HepG2 (cell line): ENCODE results near the gene IL1RAPL1. TPM values are rescaled to one million over a fixed set of nuclear protein-coding genes. Genes with fewer than 3 reads are reported as not detected.

Experiments used
- ATAC-seq: fragments of 200-7000 bp; cut with Tn5 transposase; 3 replicates; pipeline ENCODE4 v1.9.1; 2020; ENCODE audit warnings: mild to moderate bottlenecking, moderate library complexity
- BruUV-seq: library from RNA; stranded (reverse); fragments of 400-500 nt; replicated peaks from 2 replicates; lab custom pipeline; 2021; lab: Mats Ljungman, UMichigan
- CTCF ChIA-PET: fragments of 300-600 bp; formaldehyde crosslinking; extraction: SDS; loops from one replicate; lab custom pipeline; 2021; ENCODE audit warnings: low total read pairs, inconsistent platforms, low intra/inter-chr PET ratio; lab: Yijun Ruan, JAX
- POLR2A ChIA-PET: fragments of 350-600 bp; sonication (Branson Sonifier 250); formaldehyde crosslinking; loops from one replicate; lab custom pipeline; 2020; ENCODE audit warnings: antibody characterized with exemption, inconsistent platforms; lab: Yijun Ruan, JAX
- DNase-seq: peaks from one replicate; pipeline ENCODE4 v3.0.0-alpha.2; 2015; ENCODE audit warnings: low spot score
- FAIRE-seq: peaks from 3 replicates; lab custom pipeline; 2011; peaks lifted over from hg19 to GRCh38; lab: Jason Lieb, UNC
- H2AFZ ChIP-seq: one replicate; pipeline ENCODE4 v1.6.1; 2011; ENCODE audit warnings: low read length, inconsistent platforms
- H3K27ac ChIP-seq: fragments of 300-600 bp; 3 replicates; pipeline ENCODE4 v1.8.0; 2011; ENCODE audit warnings: mixed run types, mild to moderate bottlenecking, mixed read lengths, low read length, inconsistent platforms; ENCODE audit not compliant: insufficient read depth; ENCODE audit errors: extremely low read length
- H3K27me3 ChIP-seq, 2 experiments: fragments of 200-600 bp in 1 of 2; 2 replicates in 1 of 2; 3 replicates in 1 of 2; pipeline versions ENCODE4 v1.6.0 to v1.8.0; 2011; ENCODE audit warnings: low read length in 2 of 2, mild to moderate bottlenecking in 2 of 2, moderate library complexity in 2 of 2, inconsistent platforms in 1 of 2; ENCODE audit not compliant: insufficient read depth in 2 of 2, control insufficient read depth in 1 of 2
- H3K36me3 ChIP-seq, 2 experiments: fragments of 200-600 bp in 1 of 2; replicated peaks in 1 of 2; 2 replicates in 1 of 2; 3 replicates in 1 of 2; pipeline versions ENCODE4 v1.5.1 to v1.8.0; 2011; ENCODE audit warnings: low read length in 2 of 2, inconsistent platforms in 1 of 2; ENCODE audit not compliant: insufficient read depth in 2 of 2, control insufficient read depth in 1 of 2
- H3K4me1 ChIP-seq: 2 replicates; pipeline ENCODE4 v1.5.1; 2012; ENCODE audit warnings: low read length, inconsistent platforms; ENCODE audit not compliant: insufficient read depth
- H3K4me2 ChIP-seq: 2 replicates; pipeline ENCODE4 v1.6.0; 2011; ENCODE audit warnings: low read depth, low read length, inconsistent platforms
- H3K4me3 ChIP-seq, 3 experiments: fragments of 200-600 bp in 1 of 3; sonication (generic), shearing (Covaris generic) in 1 of 3; replicated peaks in 1 of 3; 2 replicates each; pipeline ENCODE4 v1.5.1; 2011 to 2016; ENCODE audit warnings: low read length in 3 of 3, inconsistent platforms in 2 of 3, low read depth in 2 of 3, mild to moderate bottlenecking in 2 of 3, control low read depth in 1 of 3, mixed read lengths in 1 of 3; ENCODE audit not compliant: insufficient read depth in 1 of 3
- H3K79me2 ChIP-seq: one replicate; pipeline ENCODE4 v1.6.1; 2011; ENCODE audit warnings: low read length, inconsistent platforms; ENCODE audit not compliant: insufficient read depth
- H3K9ac ChIP-seq: 2 replicates; pipeline ENCODE4 v1.6.0; 2011; ENCODE audit warnings: mild to moderate bottlenecking, low read depth, low read length, inconsistent platforms; ENCODE audit not compliant: insufficient read depth
- H3K9me3 ChIP-seq: 2 replicates; pipeline ENCODE4 v1.5.1; 2012; ENCODE audit warnings: mild to moderate bottlenecking, low read length
- H4K20me1 ChIP-seq: 2 replicates; pipeline ENCODE4 v1.6.0; 2011; ENCODE audit warnings: inconsistent platforms, mild to moderate bottlenecking, low read length, moderate library complexity; ENCODE audit not compliant: insufficient read depth
- MAFF ChIP-seq: IDR thresholded peaks from 2 replicates; pipeline ENCODE4 v1.6.1; 2011; ENCODE audit warnings: low read depth, low read length, improper control_type of control experiment
- MAFK ChIP-seq, 2 experiments: IDR thresholded peaks in 1 of 2; conservative IDR thresholded peaks in 1 of 2; 2 replicates each; pipeline ENCODE4 v1.6.1; 2011; ENCODE audit warnings: improper control_type of control experiment in 2 of 2, low read length in 2 of 2
- ZFP41 ChIP-seq: sonication (generic); formaldehyde crosslinking; IDR thresholded peaks from 2 replicates; pipeline ENCODE4 v1.4.0; 2020; ENCODE audit warnings: mild to moderate bottlenecking, missing genetic modification reagents, borderline replicate concordance
- ZNF446 ChIP-seq: sonication (generic); formaldehyde crosslinking; IDR thresholded peaks from 2 replicates; pipeline ENCODE4 v1.5.0; 2020; ENCODE audit warnings: mild to moderate bottlenecking, missing genetic modification reagents
- WGBS: methylation state at CpG from one replicate; pipeline ENCODE4 v1.1.6; 2017; ENCODE audit warnings: low lambda C conversion rate; 5-methylcytosine and 5-hydroxymethylcytosine counted together
- in situ Hi-C: cut with HindIII; loops from 2 replicates; pipeline ENCODE4 v1.10.0; 2017; ENCODE audit warnings: low pct_unique_long_range_greater_than_20kb; ENCODE audit not compliant: extremely low pct_ligation_motif_present
- intact Hi-C: fragments of 100-400 bp; cut with micrococcal nuclease; formaldehyde crosslinking; loops from one replicate; pipeline ENCODE4 v1.10.0; 2022; ENCODE audit not compliant: unreplicated experiment
- polyA plus RNA-seq, 8 experiments: library from polyadenylated mRNA; depleted of rRNA in 3 of 8; stranded (reverse) in 7 of 8; unstranded in 1 of 8; fragments of >200 nt; fragmentation: Illumina TruSeq in 4 of 8; extraction: Trizol in 4 of 8; gene quantifications; 2 replicates each; pipeline versions ENCODE4 v1.2.1 to v1.2.3, GENCODE V29; 2011 to 2016; ENCODE audit warnings: low read depth in 4 of 8, missing spikeins in 1 of 8, mixed read lengths in 1 of 8; ENCODE audit not compliant: insufficient read depth in 1 of 8
- total RNA-seq, 5 experiments: library from RNA; depleted of rRNA; stranded (reverse); fragments of >200 nt; fragmentation: Illumina TruSeq; extraction: Trizol; gene quantifications; 2 replicates each; pipeline ENCODE4 v1.2.3, GENCODE V29; 2016; ENCODE audit warnings: low read depth in 1 of 5
- TF ChIP-seq, protein P1 (sequence below): sonication (generic); formaldehyde crosslinking; IDR thresholded peaks from 2 replicates; pipeline ENCODE4 v1.5.1; 2020; ENCODE audit warnings: missing genetic modification reagents, mild to moderate bottlenecking, borderline replicate concordance
- TF ChIP-seq, protein P2 (sequence below): sonication (generic); formaldehyde crosslinking; IDR thresholded peaks from 2 replicates; pipeline ENCODE4 v1.5.1; 2020; ENCODE audit warnings: missing genetic modification reagents, mild to moderate bottlenecking, borderline replicate concordance
- TF ChIP-seq, protein P3 (sequence below): sonication (generic); formaldehyde crosslinking; IDR thresholded peaks from 2 replicates; pipeline ENCODE4 v1.8.1; 2022; ENCODE audit warnings: low read depth, mild to moderate bottlenecking, missing genetic modification reagents

The IL1RAPL1 gene
- total and polyA plus RNA-seq, 2 of the 13 experiments (the other 11 are each of a cell fraction or from before 2014, with no cell fraction given) = 0.04 TPM; not detected in 1

DNA sequence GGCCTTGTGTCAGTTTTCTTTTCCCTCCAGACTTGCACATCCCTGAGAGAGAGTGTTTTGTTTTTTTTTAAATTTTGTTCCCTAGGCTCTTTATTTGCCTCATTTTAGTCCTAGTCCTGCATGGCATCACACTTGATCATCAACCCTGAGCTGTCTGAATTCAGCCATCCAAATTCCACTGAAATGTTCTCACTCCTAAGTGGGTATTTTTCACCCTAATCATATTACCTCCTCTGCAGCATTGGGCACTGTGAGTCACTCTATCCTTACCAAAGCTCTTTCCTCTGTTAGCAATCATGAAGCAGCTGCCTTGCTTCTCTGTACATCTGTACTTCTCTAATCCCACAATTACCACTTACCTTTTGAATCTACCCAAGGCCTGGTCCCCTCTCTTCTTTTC, 1271.5 kb downstream of the IL1RAPL1 start (continued):
- TF ChIP-seq, protein P1, sequence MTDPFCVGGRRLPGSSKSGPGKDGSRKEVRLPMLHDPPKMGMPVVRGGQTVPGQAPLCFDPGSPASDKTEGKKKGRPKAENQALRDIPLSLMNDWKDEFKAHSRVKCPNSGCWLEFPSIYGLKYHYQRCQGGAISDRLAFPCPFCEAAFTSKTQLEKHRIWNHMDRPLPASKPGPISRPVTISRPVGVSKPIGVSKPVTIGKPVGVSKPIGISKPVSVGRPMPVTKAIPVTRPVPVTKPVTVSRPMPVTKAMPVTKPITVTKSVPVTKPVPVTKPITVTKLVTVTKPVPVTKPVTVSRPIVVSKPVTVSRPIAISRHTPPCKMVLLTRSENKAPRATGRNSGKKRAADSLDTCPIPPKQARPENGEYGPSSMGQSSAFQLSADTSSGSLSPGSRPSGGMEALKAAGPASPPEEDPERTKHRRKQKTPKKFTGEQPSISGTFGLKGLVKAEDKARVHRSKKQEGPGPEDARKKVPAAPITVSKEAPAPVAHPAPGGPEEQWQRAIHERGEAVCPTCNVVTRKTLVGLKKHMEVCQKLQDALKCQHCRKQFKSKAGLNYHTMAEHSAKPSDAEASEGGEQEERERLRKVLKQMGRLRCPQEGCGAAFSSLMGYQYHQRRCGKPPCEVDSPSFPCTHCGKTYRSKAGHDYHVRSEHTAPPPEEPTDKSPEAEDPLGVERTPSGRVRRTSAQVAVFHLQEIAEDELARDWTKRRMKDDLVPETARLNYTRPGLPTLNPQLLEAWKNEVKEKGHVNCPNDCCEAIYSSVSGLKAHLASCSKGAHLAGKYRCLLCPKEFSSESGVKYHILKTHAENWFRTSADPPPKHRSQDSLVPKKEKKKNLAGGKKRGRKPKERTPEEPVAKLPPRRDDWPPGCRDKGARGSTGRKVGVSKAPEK (CRISPR knock-in tag) = no peak
- TF ChIP-seq ZNF446 (CRISPR knock-in tag) (no peak), ZFP41 (CRISPR knock-in tag) (no peak)
- TF ChIP-seq, protein P2, sequence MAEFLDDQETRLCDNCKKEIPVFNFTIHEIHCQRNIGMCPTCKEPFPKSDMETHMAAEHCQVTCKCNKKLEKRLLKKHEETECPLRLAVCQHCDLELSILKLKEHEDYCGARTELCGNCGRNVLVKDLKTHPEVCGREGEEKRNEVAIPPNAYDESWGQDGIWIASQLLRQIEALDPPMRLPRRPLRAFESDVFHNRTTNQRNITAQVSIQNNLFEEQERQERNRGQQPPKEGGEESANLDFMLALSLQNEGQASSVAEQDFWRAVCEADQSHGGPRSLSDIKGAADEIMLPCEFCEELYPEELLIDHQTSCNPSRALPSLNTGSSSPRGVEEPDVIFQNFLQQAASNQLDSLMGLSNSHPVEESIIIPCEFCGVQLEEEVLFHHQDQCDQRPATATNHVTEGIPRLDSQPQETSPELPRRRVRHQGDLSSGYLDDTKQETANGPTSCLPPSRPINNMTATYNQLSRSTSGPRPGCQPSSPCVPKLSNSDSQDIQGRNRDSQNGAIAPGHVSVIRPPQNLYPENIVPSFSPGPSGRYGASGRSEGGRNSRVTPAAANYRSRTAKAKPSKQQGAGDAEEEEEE (CRISPR knock-in tag) = no peak
- TF ChIP-seq, all 625 proteins: peak for 0

DNA sequence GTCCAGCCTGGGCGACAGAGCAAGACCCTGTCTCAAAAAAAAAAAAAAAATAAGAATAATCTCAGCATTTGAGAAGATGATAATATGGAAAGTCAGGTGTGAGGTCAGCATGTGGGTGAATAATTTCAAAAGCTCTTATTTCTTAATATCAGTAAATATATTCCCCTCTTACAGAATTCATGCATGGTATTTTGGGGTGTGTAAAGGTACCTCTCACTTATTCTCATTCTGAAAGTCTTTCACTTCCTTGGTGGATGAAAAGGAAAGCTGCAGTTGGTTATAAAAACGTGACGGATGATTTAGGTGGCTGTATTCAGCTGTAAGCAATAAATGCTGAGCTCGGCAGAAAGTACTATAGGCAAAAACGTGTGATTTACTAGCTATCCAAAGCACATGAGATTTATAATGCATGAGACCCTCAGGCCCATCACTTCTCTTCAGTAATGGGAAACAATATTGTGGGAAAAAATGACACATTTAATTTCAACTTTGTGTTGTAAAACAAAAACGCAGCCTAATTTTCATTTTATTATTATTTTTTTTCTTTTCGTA, 1275.0 kb downstream of the IL1RAPL1 start:
- TF ChIP-seq, protein P3, sequence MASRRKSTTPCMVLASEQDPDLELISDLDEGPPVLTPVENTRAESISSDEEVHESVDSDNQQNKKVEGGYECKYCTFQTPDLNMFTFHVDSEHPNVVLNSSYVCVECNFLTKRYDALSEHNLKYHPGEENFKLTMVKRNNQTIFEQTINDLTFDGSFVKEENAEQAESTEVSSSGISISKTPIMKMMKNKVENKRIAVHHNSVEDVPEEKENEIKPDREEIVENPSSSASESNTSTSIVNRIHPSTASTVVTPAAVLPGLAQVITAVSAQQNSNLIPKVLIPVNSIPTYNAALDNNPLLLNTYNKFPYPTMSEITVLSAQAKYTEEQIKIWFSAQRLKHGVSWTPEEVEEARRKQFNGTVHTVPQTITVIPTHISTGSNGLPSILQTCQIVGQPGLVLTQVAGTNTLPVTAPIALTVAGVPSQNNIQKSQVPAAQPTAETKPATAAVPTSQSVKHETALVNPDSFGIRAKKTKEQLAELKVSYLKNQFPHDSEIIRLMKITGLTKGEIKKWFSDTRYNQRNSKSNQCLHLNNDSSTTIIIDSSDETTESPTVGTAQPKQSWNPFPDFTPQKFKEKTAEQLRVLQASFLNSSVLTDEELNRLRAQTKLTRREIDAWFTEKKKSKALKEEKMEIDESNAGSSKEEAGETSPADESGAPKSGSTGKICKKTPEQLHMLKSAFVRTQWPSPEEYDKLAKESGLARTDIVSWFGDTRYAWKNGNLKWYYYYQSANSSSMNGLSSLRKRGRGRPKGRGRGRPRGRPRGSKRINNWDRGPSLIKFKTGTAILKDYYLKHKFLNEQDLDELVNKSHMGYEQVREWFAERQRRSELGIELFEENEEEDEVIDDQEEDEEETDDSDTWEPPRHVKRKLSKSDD (CRISPR knock-in tag) = no peak
- peak; percentile 81 to 92 for TF ChIP-seq MAFK (conservative IDR thresholded peaks at IDR 0.05 in 1 of 2, IDR thresholded peaks at IDR 0.05 in 1 of 2; ENCODE audit: low read length in 2 of 2)
- TF ChIP-seq MAFF = peak; percentile 86
- CTCF ChIA-PET = no interaction called here
- WGBS = 24% methylated on average over 7 of the region's 7 CpGs
- Histone ChIP-seq H3K4me3 (no peak overlapping the region), H2AFZ (no peak overlapping the region), H3K36me3 (no peaks in the 10 kb centered on the region), H3K27me3 (no peaks in the 10 kb centered on the region), H3K9me3 (no peaks in the 10 kb centered on the region), H3K27ac (no peak overlapping the region), H4K20me1 (no peaks in the 10 kb centered on the region), H3K4me1 (no peaks in the 10 kb centered on the region), H3K79me2 (no peaks in the 10 kb centered on the region), H3K9ac (no peak overlapping the region), H3K4me2 (no peak overlapping the region)
- ATAC-seq = no peak
- intact Hi-C loops (no loop called here), in situ Hi-C loops (no loop called here)
- POLR2A ChIA-PET = no interaction called here
- DNase-seq = no peak
- no peak for FAIRE-seq
- no TSS peak for BruUV-seq
